ENCODE data around the gene C9orf43.

- TF ChIP-seq CTCF (conservative IDR thresholded peaks at IDR 0.05; ENCODE audit: low read length): no peak
- TF ChIP-seq EZH2phosphoT487 (IDR thresholded peaks at IDR 0.05; ENCODE audit: borderline replicate concordance, low read depth, low read length): no peak
Observed at GRCh38 chr9:113479174-113479621, 68.7 kb downstream of the C9orf43 start.

All from OCI-LY7 (cell line).